Measurements from ENCODE around the gene EXOSC3.
A peak's percentile ranks its signal among the peaks of the same experiment; 100 is the strongest.
"Not testable (repeated sequence)": the region's sequence is repeated elsewhere in the genome, so short reads cannot be mapped to it uniquely, and the experiment has no call there.

Gene EXOSC3

DNA sequence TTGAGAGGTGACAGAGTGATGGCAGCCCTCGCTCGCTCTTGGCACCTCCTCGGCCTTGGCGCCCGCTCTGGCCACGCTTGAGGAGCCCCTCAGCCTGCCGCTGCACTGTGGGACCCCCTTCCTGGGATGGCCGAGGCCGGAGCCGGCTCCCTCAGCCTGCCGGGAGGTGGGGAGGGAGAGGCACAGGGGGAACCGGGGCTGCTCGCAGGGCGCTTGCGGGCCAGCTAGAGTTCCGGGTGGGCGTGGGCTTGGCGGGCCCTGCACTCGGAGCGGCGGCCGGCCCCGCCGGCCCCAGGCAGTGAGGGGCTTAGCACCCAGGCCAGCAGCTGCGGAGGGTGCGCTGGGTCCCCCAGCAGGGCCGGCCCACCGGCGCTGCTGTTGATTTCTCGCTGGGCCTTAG lies 33.2 kb downstream of the EXOSC3 start:
- WGBS, 2 experiments (ENCODE audit: insufficient coverage in 2 of 2): 88 to 91% methylated on average over 18 of the region's 30 CpGs
- H3K27ac ChIP-seq (ENCODE audit: low read depth, low read length, severe bottlenecking): not testable (repeated sequence)

DNA sequence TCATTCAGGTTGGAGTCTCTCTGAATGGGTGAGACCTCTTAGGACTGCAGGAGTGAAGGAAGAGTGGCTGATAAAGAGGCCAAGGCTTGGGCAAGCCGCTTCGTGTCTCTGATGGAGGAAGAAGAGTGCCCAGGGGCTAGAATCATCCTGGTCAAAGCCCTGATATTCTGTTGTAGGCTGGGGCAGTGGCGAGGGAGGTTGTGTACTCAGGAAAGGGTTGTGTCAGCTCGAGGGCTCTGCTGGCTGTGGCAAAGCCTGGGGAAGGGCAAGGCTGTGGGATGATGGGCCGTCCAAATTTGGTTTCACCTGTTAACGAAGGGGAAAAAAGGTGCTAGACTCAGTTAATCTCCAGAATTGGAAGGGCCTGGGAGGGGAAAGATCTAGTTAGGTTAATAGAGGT lies 33.7 kb downstream of the EXOSC3 start:
- Histone ChIP-seq H3K36me3 (ENCODE audit: control insufficient read depth, insufficient read depth, low read length) (no peaks in the 10 kb centered on the region), H3K4me1 (ENCODE audit: control insufficient read depth, insufficient read depth, low read length, poor library complexity, severe bottlenecking) (peaks cover 20% of the 10 kb centered on the region), H3K9me3 (ENCODE audit: control insufficient read depth, low read length) (peaks cover 4% of the 10 kb centered on the region), H3K4me3 (ENCODE audit: extremely low read depth, insufficient read depth, low read length, poor library complexity, severe bottlenecking) (no peak overlapping the region), H3K27ac (ENCODE audit: low read depth, low read length, severe bottlenecking) (no peak overlapping the region)
- 95 to 96% methylated on average over 4 to 6 of the region's 6 CpGs for WGBS, 2 experiments (ENCODE audit: insufficient coverage in 2 of 2)

More for the DNA sequence above, 33.2 kb downstream of the EXOSC3 start:
- H3K36me3 ChIP-seq (ENCODE audit: control insufficient read depth, insufficient read depth, low read length); H3K4me3 ChIP-seq (ENCODE audit: extremely low read depth, insufficient read depth, low read length, poor library complexity, severe bottlenecking); H3K9me3 ChIP-seq (ENCODE audit: control insufficient read depth, low read length): not testable (repeated sequence)
- H3K4me1 ChIP-seq (ENCODE audit: control insufficient read depth, insufficient read depth, low read length, poor library complexity, severe bottlenecking): peaks cover 15% of the 10 kb centered on the region

DNA sequence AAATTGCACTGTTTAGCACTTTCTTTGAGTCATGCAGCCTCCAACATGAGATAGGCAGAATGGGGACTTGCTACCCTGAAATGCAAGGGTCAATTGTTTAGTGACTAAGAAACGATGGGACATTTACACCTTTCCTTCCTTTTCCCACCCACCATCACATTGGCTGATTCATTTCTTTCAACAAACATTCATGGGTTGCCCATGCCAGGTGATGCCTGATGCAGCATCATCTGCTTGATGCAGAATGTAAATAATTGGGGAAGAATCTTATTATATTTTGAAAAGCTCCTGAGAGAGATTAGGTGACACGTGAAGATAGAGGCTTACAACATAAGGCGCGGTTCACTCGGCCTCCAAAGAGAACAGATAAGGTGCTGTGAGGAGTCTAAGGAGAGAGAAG lies 35.7 kb downstream of the EXOSC3 start:
- Histone ChIP-seq H3K4me3 (ENCODE audit: extremely low read depth, insufficient read depth, low read length, poor library complexity, severe bottlenecking) (no peak overlapping the region), H3K27ac (ENCODE audit: low read depth, low read length, severe bottlenecking) (no peak overlapping the region), H3K4me1 (ENCODE audit: control insufficient read depth, insufficient read depth, low read length, poor library complexity, severe bottlenecking) (peaks cover 20% of the 10 kb centered on the region), H3K36me3 (ENCODE audit: control insufficient read depth, insufficient read depth, low read length) (no peaks in the 10 kb centered on the region), H3K9me3 (ENCODE audit: control insufficient read depth, low read length) (peaks cover 4% of the 10 kb centered on the region)
- WGBS, 2 experiments (ENCODE audit: insufficient coverage in 2 of 2): 66 to 73% methylated on average over 4 of the region's 5 CpGs

DNA sequence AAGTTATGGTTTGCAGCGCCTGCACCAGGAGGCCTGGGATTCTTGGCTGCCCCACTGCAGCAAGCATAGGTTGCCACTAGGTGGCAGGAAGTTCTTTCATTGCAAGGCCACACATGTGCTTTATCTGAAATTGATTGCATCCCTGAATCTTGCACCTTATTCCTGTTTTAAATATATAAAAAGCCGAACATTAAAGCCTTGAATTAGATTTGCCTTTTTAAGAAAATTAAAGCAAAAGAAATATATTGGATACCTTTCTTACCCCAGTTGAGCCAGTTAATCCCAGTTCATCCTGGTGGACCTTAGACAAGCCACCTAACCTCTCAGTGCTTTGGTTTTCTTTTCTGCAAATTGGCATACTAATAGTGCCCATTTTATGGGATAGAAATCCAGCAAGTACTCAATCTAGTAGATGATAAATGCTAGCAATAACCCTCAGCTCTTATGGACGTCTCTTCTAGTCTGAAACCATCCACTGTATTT lies 37.6 kb downstream of the EXOSC3 start:
- H3K4me1 ChIP-seq (ENCODE audit: control insufficient read depth, insufficient read depth, low read length, poor library complexity, severe bottlenecking): peaks cover 18% of the 10 kb centered on the region
- no peaks in the 10 kb centered on the region for H3K36me3 ChIP-seq (ENCODE audit: control insufficient read depth, insufficient read depth, low read length)
- no peak overlapping the region for H3K4me3 ChIP-seq (ENCODE audit: extremely low read depth, insufficient read depth, low read length, poor library complexity, severe bottlenecking)
- peak overlapping the region; percentile 66 for H3K27ac ChIP-seq (ENCODE audit: low read depth, low read length, severe bottlenecking)
- 53 to 75% methylated on average over 2 of the region's 3 CpGs for WGBS, 2 experiments (ENCODE audit: insufficient coverage in 2 of 2)
- H3K9me3 ChIP-seq (ENCODE audit: control insufficient read depth, low read length): no peaks in the 10 kb centered on the region

DNA sequence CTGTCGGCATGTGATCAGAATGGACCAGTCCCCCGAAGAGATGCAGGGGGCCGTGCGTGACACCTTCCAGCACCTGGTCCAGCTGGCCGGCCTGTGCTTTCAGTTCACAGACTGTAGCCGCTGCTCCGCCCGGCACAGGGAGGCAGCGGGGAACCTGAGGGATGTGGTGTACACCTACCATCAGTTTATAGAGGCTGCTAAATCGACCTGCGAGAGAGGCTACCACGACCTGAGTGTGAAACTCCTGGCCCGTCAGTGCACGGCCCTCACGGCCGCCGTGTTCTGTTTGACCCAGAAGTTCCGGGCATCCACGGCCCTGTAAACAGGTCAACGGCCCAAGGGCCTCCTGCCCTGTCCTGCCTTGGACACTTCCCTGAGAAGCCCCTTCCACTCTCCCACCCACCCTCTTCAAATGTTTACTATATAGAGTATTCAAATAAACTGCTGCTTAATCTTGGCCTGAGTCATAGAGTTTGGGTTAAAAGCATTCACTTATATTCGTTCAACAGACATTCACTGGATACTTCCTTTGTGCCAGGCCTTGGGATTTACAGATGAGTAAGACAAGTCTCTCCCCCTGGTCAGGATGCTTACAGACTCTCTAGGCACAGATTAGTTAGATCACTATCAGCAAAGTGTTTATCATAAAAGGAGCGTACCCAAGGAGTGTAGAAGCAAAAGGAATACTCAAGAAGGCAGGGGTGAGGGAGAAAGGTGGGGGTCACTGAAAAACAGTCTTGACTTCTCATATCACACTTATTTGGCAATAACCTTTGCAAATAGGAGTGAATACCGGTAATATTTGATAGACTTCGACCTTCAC lies 38.2 kb downstream of the EXOSC3 start:
- Histone ChIP-seq H3K4me3 (ENCODE audit: extremely low read depth, insufficient read depth, low read length, poor library complexity, severe bottlenecking) (no peak overlapping the region), H3K27ac (ENCODE audit: low read depth, low read length, severe bottlenecking) (peak overlapping the region; percentile 66), H3K36me3 (ENCODE audit: control insufficient read depth, insufficient read depth, low read length) (no peaks in the 10 kb centered on the region), H3K4me1 (ENCODE audit: control insufficient read depth, insufficient read depth, low read length, poor library complexity, severe bottlenecking) (peaks cover 19% of the 10 kb centered on the region), H3K9me3 (ENCODE audit: control insufficient read depth, low read length) (no peaks in the 10 kb centered on the region)
- WGBS, 2 experiments (ENCODE audit: insufficient coverage in 2 of 2): 85 to 94% methylated on average over 19 to 20 of the region's 24 CpGs

DNA sequence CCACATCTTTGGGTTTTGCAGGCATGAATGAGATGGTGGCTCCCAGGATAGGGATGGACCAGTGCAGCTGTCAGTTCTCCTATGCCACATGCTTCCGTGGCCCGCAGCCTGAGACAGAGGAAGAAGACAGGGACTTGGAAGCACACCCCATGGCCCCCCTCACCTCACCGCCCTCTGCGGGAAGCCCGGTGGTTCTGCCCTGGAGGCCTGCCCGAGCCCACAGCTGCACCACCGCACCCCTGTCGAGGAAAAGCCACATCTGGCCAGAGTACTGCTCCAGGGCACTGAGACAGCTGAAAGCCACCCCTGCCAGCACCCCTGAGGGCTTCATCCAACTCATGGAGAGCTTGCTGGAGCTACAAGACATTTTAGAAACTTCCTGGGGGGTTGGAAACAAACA lies 38.9 kb downstream of the EXOSC3 start:
- no peaks in the 10 kb centered on the region for H3K36me3 ChIP-seq (ENCODE audit: control insufficient read depth, insufficient read depth, low read length)
- H3K9me3 ChIP-seq (ENCODE audit: control insufficient read depth, low read length): no peaks in the 10 kb centered on the region
- 97 to 100% methylated on average over 6 of the region's 8 CpGs for WGBS, 2 experiments (ENCODE audit: insufficient coverage in 2 of 2)
- no peak overlapping the region for H3K27ac ChIP-seq (ENCODE audit: low read depth, low read length, severe bottlenecking)
- no peak overlapping the region for H3K4me3 ChIP-seq (ENCODE audit: extremely low read depth, insufficient read depth, low read length, poor library complexity, severe bottlenecking)
- H3K4me1 ChIP-seq (ENCODE audit: control insufficient read depth, insufficient read depth, low read length, poor library complexity, severe bottlenecking): peaks cover 25% of the 10 kb centered on the region

DNA sequence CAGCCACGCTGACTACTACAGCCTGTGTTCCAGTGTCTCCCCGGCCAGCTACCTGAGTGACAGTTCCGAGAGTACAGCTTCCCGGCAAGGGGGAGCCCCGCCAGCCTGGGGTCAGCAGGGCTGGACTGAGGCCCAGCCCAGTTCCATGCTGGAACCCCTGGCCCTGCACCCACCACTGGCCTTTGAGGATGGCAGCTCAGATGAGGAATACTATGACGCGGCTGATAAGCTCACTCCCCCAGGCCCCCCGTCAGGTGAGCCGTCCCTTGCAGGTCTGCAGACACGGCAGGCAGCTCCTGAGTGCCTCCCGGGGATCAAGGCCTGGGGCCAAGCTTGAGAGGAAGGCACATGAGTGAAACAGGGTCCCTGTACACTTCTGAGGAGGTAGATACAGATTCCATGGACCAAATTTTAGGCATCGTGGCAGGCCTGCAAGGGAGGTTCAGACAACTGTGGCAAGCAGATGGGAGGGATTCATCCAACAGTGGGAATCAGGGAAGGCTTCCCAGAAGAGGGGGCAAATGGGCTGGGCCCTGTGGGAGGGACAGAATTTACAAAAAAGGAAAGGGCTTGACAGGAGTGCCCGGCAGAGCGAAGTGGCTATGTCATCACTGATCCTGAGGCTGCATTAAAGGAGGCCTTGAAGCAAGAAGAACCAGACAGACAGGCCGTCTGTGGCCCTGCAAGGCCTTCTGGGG lies 44.1 kb downstream of the EXOSC3 start:
- no peak overlapping the region for H3K27ac ChIP-seq (ENCODE audit: low read depth, low read length, severe bottlenecking)
- no peaks in the 10 kb centered on the region for H3K36me3 ChIP-seq (ENCODE audit: control insufficient read depth, insufficient read depth, low read length)
- no peaks in the 10 kb centered on the region for H3K9me3 ChIP-seq (ENCODE audit: control insufficient read depth, low read length)
- WGBS, 2 experiments (ENCODE audit: insufficient coverage in 2 of 2): 87 to 91% methylated on average over 14 of the region's 15 CpGs
- peaks cover 8% of the 10 kb centered on the region for H3K4me1 ChIP-seq (ENCODE audit: control insufficient read depth, insufficient read depth, low read length, poor library complexity, severe bottlenecking)
- no peak overlapping the region for H3K4me3 ChIP-seq (ENCODE audit: extremely low read depth, insufficient read depth, low read length, poor library complexity, severe bottlenecking)

DNA sequence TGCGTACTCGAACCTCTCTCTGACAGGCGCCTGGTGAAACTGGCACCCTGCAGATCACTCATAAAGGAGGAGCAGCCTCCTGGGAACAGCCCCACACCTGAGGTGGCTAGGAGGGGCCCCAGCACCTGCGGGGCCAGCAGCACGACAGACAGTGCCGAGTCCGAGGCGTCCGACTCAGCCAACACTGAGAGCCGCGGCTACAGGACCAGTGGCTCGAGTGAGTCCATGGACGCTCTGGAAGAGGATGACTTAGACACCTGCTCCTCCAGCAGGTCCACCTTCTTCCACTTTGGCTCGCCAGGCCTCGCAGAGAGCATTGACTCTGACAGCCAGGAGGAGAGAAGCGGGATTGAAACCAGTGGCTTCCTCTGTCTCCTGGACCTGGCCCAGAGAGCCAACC lies 44.7 kb downstream of the EXOSC3 start:
- Histone ChIP-seq H3K4me3 (ENCODE audit: extremely low read depth, insufficient read depth, low read length, poor library complexity, severe bottlenecking) (no peak overlapping the region), H3K9me3 (ENCODE audit: control insufficient read depth, low read length) (no peaks in the 10 kb centered on the region), H3K4me1 (ENCODE audit: control insufficient read depth, insufficient read depth, low read length, poor library complexity, severe bottlenecking) (peaks cover 8% of the 10 kb centered on the region), H3K27ac (ENCODE audit: low read depth, low read length, severe bottlenecking) (no peak overlapping the region), H3K36me3 (ENCODE audit: control insufficient read depth, insufficient read depth, low read length) (no peaks in the 10 kb centered on the region)
- WGBS, 2 experiments (ENCODE audit: insufficient coverage in 2 of 2): 87 to 96% methylated on average over 16 of the region's 16 CpGs

DNA sequence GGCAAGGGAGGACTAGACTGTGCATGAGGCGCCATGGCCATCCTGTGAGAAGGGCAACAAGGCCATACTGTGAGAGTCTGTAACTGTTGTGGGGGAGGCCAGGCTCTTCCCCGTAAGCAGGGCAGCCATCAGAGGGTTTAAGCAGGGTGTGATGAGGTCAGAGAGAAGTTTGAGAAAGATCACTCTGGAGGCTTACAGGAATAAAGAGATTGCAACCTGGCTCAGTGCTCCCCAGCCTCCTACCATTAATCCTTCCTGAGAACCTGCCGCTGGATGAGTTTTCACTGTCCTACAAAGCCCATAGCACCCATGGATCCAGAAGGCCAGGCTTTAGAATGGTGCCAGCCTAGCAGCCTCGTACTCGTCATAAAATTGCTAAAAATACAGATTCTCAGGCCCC lies 45.6 kb downstream of the EXOSC3 start:
- Histone ChIP-seq H3K36me3 (ENCODE audit: control insufficient read depth, insufficient read depth, low read length) (no peaks in the 10 kb centered on the region), H3K4me1 (ENCODE audit: control insufficient read depth, insufficient read depth, low read length, poor library complexity, severe bottlenecking) (peaks cover 8% of the 10 kb centered on the region), H3K9me3 (ENCODE audit: control insufficient read depth, low read length) (no peaks in the 10 kb centered on the region), H3K27ac (ENCODE audit: low read depth, low read length, severe bottlenecking) (no peak overlapping the region), H3K4me3 (ENCODE audit: extremely low read depth, insufficient read depth, low read length, poor library complexity, severe bottlenecking) (no peak overlapping the region)
- 77 to 79% methylated on average over 3 to 4 of the region's 5 CpGs for WGBS, 2 experiments (ENCODE audit: insufficient coverage in 2 of 2)

DNA sequence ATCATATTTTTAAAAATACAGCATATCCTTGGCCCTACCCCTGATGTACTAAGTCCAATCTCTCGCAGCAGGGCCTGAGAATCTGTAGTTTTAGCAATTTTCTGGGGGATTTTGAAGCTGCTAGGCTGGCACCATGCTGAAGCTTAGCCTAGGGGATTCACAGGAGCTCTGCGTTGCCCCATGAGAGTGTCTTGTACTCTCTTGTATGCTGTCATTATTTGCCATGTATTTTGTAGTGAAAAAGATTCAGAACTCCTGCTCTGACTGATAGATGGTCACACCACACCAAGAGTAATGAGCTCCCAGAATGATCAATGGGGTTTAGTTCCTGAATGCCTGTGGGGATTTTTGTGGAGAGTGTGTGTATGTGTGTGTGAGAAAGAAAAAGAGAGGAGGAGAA lies 51.9 kb downstream of the EXOSC3 start:
- Histone ChIP-seq H3K9me3 (ENCODE audit: control insufficient read depth, low read length) (no peaks in the 10 kb centered on the region), H3K36me3 (ENCODE audit: control insufficient read depth, insufficient read depth, low read length) (no peaks in the 10 kb centered on the region), H3K4me1 (ENCODE audit: control insufficient read depth, insufficient read depth, low read length, poor library complexity, severe bottlenecking) (no peaks in the 10 kb centered on the region), H3K4me3 (ENCODE audit: extremely low read depth, insufficient read depth, low read length, poor library complexity, severe bottlenecking) (no peak overlapping the region), H3K27ac (ENCODE audit: low read depth, low read length, severe bottlenecking) (no peak overlapping the region)
- 67 to 86% methylated on average over 1 to 2 of the region's 2 CpGs for WGBS, 2 experiments (ENCODE audit: insufficient coverage in 2 of 2)

All from mesodermal cell (in vitro differentiated cells).